HG02938 (cell line): ENCODE measurements around the gene ADGRG6.
"Not testable (repeated sequence)": the region's sequence is repeated elsewhere in the genome, so short reads cannot be mapped to it uniquely, and the experiment has no call there.

ENCODE experiments used
- ATAC-seq: cut with Tn5 transposase; IDR thresholded peaks from one replicate; pipeline ENCODE4 v1.9.1; 2021; ENCODE audit warnings: mild to moderate bottlenecking, moderate library complexity; ENCODE audit not compliant: unreplicated experiment

ADGRG6 gene

GRCh38 chr6:142406131-142406530 lies 104.3 kb downstream of the ADGRG6 start:
- no peak for ATAC-seq

- no peak for ATAC-seq
These were observed 106.0 kb downstream of the ADGRG6 start for GRCh38 chr6:142407685-142408273.

GRCh38 chr6:142408409-142408808 lies 106.6 kb downstream of the ADGRG6 start:
- ATAC-seq = no peak

DNA sequence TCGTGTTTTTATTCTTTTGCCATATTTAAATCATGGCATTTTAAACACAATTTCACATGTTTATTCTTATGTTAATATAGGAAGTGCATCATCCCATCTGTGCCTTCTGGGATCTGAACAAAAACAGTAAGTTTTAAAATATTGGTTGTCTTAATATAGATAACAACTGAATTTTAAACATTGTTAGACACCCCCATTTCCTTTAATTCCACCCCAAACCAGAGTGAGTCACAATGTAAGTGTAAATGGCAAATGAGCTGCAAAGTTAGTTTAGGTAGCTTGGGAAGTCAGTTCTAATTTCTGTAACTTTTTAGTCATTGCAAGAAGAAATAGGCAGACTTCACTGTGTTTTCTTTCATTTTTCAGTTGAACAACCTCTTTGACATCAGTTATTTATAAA lies 108.0 kb downstream of the ADGRG6 start:
- no peak for ATAC-seq

GRCh38 chr6:142411145-142411544 lies 109.3 kb downstream of the ADGRG6 start:
- no peak for ATAC-seq

- ATAC-seq = no peak
These were observed 110.4 kb downstream of the ADGRG6 start for GRCh38 chr6:142412241-142412640.

- ATAC-seq = no peak
These were observed 110.9 kb downstream of the ADGRG6 start for GRCh38 chr6:142412658-142413057.

- no peak for ATAC-seq
These were observed 111.3 kb downstream of the ADGRG6 start for GRCh38 chr6:142413111-142413510.

- ATAC-seq = no peak
These were observed 112.8 kb downstream of the ADGRG6 start for GRCh38 chr6:142414462-142415250.

DNA sequence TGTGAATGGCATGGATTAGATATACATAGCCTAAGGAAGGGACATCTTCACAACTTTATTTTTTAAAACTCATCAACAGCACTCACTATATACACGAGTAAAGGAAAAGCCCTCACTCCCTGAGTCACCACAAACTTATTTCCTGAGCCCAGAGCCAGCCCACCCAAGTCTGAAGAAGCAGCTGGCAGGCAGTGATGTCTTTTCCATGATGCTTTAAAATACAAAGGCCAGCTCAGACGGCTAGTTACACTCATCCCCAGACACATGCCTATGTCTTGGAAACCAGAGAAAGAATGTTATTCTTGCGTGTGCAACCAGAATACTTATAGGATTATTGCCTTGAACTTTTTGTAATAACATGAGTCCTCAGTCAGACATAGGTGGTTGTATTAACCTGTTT lies 114.4 kb downstream of the ADGRG6 start:
- ATAC-seq = no peak

- no peak for ATAC-seq
These were observed 114.9 kb downstream of the ADGRG6 start for GRCh38 chr6:142416686-142417085.

GRCh38 chr6:142417331-142417750 lies 115.5 kb downstream of the ADGRG6 start:
- ATAC-seq = no peak

DNA sequence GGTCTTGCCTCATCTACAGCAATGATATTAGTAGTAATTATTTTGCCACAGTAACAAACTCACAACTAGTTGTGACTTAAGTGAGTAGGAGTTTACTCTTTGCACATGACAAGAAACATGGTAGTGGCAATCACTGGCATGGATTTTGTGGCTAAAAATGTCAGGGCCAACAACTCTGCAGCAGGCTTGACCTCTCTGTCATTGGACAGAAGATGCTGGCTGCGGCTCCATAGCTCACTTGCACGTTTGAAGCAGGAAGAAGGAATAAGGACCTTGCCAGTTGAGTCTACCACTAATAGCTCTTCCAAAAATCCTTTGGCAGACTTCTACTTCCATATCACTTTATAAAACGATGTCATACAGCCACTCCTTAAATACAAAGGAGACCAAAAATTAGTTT lies 117.3 kb downstream of the ADGRG6 start:
- no peak for ATAC-seq

GRCh38 chr6:142420802-142421201 lies 119.0 kb downstream of the ADGRG6 start:
- no peak for ATAC-seq

- ATAC-seq = no peak
These were observed 119.7 kb downstream of the ADGRG6 start for GRCh38 chr6:142421285-142422117.

DNA sequence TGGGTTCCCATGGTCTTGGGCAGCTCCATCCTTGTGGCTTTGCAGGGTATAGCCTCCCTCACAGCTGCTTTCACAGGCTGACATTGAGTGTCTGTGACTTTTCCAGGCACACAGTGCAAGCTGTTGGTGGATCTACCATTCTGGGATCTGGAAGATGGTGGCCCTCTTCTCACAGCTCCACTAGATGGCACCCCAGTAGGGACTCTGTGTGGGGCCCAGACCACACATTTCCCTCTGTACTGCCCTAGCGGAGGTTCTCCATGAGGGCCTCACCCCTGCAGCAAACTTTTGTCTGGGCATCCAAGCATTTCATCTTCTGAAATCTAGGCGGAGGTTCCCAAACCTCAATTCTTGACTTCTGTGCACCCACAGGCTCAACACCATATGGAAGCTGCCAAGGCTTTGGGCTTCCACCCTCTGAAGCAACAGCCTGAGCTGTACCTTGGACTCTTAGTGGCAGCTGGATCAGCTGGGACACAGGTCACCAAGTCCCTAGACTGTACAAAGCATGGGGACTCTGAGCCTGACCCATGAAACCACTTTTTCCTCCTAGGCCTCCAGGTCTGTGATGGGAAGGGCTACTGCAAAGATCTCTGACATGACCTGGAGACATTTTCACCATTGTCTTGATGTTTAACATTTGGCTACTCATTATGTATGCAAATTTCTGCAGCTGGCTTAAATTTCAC lies 124.8 kb downstream of the ADGRG6 start:
- not testable (repeated sequence) for ATAC-seq

- ATAC-seq = not testable (repeated sequence)
These were observed 126.7 kb downstream of the ADGRG6 start for GRCh38 chr6:142428468-142428867.

- no peak for ATAC-seq
These were observed 127.4 kb downstream of the ADGRG6 start for GRCh38 chr6:142429195-142429594.

DNA sequence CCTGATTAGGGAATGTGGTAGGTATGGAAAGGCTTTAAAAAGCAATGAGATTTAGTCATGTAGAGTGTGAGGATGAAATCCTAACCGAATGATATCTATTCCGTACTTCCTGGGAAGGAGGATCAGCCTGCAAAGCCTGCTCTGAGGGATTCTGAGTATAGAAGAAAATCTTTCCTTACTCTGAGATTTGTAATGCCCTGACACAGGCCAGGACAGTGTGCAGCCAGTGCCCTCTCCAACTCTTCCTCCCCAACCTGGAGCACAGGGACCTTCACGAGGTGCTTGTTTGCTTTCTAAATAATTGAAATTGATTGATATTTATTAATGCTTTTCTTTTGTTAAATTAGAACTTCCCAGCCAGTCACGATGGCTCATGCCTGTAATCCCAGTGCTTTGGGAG lies 131.6 kb downstream of the ADGRG6 start:
- ATAC-seq = no peak

- ATAC-seq = no peak
These were observed 137.1 kb downstream of the ADGRG6 start for GRCh38 chr6:142438898-142439297.
